Activated CD4-positive, alpha-beta T cell treated with anti-CD3 and anti-CD28 coated beads, Interleukin-2, Interleukin-4, amounts not matched to agents 100 ng/mL and 50 ng/mL, durations not matched to agents 16 hours and 8 hours (primary cell): ENCODE results near the gene INPP4B.

ENCODE experiments used
- DNase-seq: peaks from one replicate; pipeline ENCODE4 v3.0.0-alpha.2; 2020; ENCODE audit warnings: low spot score

Gene INPP4B

GRCh38 chr4:142211444-142211843 lies 634.7 kb downstream of the INPP4B start:
- no peak for DNase-seq

GRCh38 chr4:142203505-142203904 lies 642.6 kb downstream of the INPP4B start:
- DNase-seq, result no peak

DNA sequence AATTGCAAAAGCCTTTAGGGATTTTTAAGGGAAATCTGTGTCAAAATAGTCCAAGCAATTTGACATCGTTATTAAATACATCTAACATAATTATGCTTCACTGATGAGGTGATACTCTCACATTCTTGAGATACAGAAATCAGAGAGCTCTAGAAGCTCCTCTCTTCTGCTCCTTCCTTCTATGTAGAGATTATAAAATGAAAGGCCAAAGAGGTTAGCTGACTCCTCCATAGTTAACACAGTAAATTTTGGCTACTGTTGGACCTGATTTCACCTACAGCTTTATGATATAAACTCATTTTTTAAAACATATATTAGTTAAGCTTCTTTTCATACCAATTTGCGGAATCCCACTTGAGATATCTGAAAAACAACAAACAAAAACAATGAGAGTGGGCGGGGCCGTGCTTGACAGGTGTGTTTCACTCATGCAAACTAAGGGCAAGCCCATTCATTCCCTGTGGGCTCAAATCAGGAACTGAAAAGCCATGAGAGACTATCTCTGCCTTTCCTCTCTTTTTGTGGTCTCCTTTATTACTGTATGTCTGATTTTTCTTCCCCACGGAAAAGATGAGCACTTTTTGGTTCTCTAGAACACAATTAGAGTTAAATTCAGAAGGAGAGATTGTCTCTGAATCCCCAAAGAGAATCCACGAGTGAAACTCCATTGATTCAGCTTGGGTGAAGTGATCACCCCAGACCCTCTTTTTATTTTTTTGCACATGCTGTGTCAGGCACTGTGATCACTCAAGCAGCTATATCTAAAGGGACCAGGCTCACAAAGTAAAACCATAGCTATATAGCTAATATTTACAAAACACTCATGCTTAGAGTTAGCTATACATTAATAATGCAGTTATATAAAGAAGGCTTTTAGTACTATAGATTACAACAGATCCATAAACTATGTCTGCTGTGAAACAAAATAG lies 643.4 kb downstream of the INPP4B start:
- no peak for DNase-seq

- DNase-seq, result no peak
Measured at GRCh38 chr4:142201041-142201440, 645.1 kb downstream of the INPP4B start.

DNA sequence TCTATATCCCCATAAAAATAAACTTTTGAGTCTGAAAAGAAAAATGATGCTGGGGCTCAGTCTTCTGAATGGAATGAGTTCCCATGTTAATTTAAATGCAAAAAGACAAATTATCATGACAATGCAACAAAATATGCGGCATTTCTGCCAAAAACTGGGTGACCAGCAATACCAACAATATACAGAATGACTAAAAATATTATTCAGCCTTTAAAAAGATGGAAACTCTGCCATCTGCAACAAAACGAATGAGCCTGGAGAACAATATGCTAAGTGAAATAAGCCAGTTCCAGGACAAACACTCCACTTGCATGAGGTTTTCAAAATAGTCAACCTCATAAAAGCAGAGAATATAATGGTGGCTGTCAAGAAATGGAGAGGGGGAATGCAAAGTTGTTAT lies 651.2 kb downstream of the INPP4B start:
- DNase-seq, result no peak

DNA sequence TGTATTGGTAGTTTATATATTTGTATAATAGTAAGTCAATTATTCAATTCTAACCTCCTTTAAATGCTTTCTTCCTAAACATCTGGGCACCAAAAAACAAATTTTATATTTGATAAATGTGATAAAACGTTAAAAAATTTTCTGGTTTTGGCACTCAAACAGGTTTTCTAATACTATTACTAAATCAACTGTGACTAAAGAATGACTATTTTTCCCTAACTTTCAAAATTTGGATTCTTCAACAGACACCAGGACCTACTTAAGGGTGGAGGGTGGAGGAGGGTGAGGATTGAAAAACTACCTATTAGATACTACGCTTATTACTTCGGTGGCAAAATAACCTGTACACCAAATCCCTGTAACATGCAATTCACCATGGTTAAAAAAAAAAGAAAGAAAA lies 654.2 kb downstream of the INPP4B start:
- no peak for DNase-seq

DNA sequence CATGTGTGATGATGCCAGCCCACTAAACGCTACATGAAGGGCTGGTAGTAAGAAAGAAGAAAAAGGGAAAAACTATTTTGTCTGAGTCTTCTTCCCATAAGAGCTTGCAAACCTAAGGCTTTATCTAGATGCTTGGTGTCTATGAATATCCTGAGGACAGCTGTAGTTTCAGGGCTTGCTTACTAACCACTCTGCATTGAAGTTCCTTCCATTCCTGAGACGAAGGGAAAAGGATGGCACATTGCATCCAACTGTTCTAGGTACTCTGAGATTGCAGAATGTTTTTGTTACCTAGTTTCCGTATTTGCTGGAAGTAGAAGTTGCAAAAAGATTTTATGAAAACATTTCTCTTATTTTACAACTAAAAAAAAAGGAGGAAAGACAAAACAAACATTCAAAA lies 665.1 kb downstream of the INPP4B start:
- no peak for DNase-seq

DNA sequence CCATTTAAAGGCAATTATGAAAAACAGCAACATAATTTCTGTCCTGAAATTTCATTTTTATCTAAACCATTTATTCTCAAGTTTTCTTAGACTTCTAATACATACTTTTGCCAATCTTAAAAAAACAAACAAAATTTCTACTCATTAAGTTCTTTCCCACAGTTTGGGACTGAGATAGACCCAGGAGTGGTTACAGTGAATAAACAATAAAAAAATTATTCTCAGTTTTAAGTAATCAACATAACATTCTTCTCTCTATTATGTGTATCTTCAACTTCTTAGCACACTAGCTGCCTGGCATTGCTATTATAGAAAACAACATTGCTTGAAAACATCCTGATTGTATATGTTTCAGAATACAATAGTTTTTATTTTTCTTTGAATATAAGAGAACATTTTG lies 676.9 kb downstream of the INPP4B start:
- DNase-seq, result no peak

GRCh38 chr4:142168181-142168580 lies 677.9 kb downstream of the INPP4B start:
- DNase-seq, result no peak

DNA sequence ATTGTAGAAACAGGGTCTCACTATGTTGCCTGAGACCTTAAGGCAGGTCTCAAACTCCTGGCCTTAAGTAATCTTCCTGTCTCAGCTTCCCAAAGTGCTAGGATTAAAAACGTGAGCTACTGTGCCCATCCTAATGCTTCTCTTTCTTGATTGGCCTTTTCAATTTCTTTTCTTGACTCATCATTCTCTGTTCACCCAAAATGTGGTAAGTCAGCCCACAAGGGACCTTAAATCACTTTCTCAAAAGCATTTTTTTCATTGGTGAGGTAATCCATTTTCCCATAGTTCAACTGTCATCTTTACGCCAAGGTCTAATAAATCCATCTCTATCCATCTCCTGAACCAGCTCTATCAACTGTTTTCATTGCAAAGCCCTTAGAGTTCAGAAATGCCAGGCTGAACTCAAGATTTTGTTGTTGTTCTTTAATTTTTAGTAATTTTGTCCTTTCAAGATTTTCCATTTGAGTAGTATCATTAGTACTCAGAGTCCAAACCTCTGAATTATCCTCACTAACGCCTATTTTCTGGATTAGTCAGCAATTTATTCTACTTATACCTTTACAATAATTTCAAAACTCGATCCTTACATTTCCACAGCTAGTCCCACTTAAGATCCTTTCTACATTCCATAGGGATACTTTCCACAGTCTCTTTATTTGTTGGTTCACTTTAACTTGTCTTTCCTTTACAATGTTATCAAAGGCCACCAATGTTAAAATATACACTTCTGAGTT lies 681.2 kb downstream of the INPP4B start:
- DNase-seq, result peak; percentile 14

DNA sequence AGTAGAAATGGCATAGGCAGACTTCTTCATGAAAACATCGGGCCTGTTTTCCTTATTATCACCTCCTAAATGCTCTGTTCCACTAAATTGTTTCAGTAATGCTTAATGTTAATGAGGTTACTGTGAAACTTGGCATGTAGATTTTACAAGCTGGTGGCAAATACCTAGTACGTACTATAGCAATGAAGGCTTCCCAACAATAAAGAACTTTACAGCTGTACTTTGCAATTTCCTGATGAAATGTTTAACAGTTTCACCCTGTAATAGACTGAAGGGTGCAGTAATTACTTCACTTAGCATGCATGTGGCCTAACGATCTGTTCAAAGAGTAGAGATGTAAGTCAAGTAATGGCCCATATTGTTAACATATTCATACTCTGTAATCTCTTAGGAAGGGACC lies 685.0 kb downstream of the INPP4B start:
- DNase-seq, result no peak

GRCh38 chr4:142160509-142160908 lies 685.6 kb downstream of the INPP4B start:
- DNase-seq, result no peak

DNA sequence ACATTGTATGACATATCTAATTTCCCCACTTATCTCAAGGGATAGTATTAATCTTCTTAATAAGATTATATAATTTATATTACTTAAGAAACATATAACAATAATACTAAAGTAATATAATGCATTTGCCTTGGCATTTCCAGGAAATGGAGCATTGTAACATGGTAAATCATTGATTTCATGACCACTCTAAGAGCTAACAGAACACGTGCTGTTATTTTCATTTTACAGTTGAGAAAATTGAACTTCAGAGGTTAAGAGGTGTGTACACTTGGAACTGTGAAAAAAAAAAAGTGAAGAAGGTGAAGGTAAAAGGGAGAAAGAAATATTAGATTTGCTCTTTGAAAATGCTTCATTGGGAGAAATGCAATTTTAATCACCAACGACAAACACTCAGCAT lies 687.1 kb downstream of the INPP4B start:
- no peak for DNase-seq

GRCh38 chr4:142156256-142156655 lies 689.8 kb downstream of the INPP4B start:
- DNase-seq, result no peak

DNA sequence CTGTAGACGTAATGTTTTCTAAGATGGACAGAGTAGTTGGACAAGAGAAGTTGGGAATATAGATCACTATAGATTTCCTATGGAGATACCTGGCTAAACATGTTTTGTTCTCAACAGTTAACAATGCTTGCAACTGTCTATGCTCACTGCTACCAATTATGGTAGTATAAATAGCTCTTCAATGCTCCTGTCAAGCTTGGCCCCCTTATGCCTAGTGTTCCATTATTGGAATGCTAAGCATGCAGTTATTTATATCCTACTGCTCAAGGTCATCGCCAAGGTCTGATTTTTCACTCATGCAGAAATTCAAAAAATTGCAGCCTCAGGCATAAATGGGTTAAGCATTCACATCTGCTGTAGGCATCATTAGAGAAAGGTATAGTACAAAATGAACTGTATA lies 690.8 kb downstream of the INPP4B start:
- DNase-seq, result no peak

GRCh38 chr4:142150483-142150882 lies 695.6 kb downstream of the INPP4B start:
- DNase-seq, result no peak

- no peak for DNase-seq
Measured at GRCh38 chr4:142144813-142145212, 701.3 kb downstream of the INPP4B start.

DNA sequence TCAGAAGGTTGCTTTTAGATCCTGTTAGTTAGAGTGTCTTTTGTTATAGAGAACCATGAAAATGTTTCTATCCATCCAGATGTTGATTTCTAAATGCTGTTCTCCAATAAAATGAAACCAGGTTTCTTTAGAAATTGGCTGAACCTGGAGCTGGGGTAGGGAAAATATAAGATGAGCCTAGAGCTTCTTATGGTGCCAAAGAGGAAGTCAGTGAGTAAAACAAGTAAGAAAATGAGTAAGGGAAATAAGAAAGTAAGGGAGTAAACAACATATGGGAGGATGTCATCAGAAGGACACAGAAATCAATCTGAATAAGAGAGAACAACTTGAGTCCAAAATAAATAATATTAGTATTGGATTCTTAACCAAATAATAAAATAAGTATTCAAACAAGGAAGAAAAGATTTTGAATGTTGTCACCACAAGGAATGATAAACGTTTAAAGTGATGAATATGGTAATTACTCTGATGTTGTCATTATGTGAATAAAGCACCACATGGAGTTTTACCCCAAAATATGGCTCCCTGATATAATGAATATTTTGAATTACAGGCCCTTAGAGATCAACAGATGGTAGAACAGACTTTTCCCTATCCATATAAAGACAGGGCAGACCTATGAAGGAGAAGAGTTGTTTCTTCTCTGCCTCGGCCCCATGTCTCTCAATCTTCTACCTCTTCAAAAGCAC lies 703.6 kb downstream of the INPP4B start:
- DNase-seq, result no peak

DNA sequence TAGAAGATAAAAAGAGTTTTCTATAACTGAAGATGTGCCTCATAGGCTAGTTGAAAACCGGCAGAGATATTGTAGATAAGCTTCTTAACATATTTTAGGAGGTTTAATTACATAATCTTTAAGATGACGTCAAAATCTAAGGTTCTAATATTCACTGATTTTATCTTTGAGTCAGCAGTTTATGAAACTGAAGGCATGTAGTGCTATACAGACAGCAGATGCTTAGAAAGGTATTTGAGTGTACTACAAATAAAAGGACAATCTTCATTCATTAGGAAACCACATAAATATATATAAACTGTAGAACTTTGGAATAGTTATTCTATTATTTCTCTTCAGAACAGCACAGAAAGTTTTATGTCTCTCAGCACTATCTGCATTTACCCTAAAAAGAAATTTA lies 704.9 kb downstream of the INPP4B start:
- DNase-seq, result no peak

DNA sequence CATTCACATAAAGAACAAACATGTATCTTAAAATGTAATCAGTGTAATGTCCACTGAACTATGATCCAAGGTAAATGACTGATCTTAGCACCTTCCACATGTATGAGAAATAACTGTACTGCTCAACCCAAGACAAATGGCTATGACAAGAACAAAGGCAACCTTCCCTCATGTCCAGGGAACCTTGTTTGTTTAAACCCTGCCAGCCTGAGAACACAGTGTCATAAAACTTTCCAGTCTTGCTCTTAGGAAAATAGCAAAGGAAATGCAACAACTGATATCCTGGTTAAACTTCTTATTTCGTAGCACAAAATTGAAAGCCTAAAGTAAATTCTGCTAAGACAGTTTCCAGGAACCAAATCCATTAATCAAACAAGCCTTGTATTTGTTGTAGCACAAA lies 715.4 kb downstream of the INPP4B start:
- DNase-seq, result no peak

GRCh38 chr4:142129931-142130330 lies 716.2 kb downstream of the INPP4B start:
- no peak for DNase-seq

- no peak for DNase-seq
Measured at GRCh38 chr4:142129473-142129872, 716.6 kb downstream of the INPP4B start.

DNA sequence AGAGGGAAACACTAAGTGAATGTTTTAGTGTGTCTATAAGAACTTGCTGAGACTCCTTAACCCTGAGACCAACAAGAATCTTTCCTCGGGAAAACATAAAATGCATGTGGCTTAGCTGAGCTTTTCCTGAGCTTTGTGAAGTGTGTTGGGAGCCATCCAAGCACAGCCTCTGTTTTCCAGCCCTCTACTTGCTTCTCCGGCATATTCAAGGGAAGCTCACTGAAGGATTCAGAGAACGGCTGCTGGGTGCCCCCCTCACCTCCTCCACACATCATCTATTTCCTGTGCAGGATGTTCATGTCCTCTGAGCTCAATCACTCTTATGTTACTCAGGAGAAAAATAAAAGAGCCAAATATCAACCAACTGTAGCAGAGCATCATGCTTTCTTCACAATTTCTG lies 717.6 kb downstream of the INPP4B start:
- no peak for DNase-seq
